MM.1S (cell line): Measurements from ENCODE around the gene NCS1.
"Not testable (repeated sequence)": the region's sequence is repeated elsewhere in the genome, so short reads cannot be mapped to it uniquely, and the experiment has no call there.

Source experiments
- DNase-seq: peaks from one replicate; pipeline ENCODE4 v3.0.0-alpha.2; 2015
- H2AFZ ChIP-seq: fragments of 300-600 bp; sonication (generic); 2 replicates; pipeline ENCODE4 v1.6.0; 2016; ENCODE audit warnings: antibody characterized with exemption, low read length
- H3F3A ChIP-seq: fragments of 300-600 bp; sonication (generic); 2 replicates; pipeline ENCODE4 v1.6.1; 2016; ENCODE audit warnings: mild to moderate bottlenecking, antibody characterized with exemption, low read length, moderate library complexity, mixed read lengths; ENCODE audit not compliant: insufficient read depth
- H3K27ac ChIP-seq: fragments of 300-600 bp; sonication (generic); 2 replicates; pipeline ENCODE4 v1.5.1; 2016; ENCODE audit warnings: mild to moderate bottlenecking, low read length
- H3K27me3 ChIP-seq: fragments of 300-600 bp; sonication (generic); replicated peaks from 2 replicates; pipeline ENCODE4 v1.6.0; 2016; ENCODE audit warnings: low read length; ENCODE audit not compliant: insufficient read depth
- H3K36me3 ChIP-seq: fragments of 300-600 bp; sonication (generic); replicated peaks from 2 replicates; pipeline ENCODE4 v1.6.1; 2016; ENCODE audit warnings: mild to moderate bottlenecking, low read length, mixed read lengths; ENCODE audit not compliant: insufficient read depth
- H3K4me1 ChIP-seq: fragments of 300-600 bp; sonication (generic); 2 replicates; pipeline ENCODE4 v1.6.1; 2016; ENCODE audit warnings: low read length, mixed read lengths
- H3K4me2 ChIP-seq: fragments of 300-600 bp; sonication (generic); 2 replicates; pipeline ENCODE4 v1.6.0; 2016; ENCODE audit warnings: low read depth, low read length
- H3K4me3 ChIP-seq: fragments of 300-600 bp; sonication (generic); 2 replicates; pipeline ENCODE4 v1.5.1; 2016; ENCODE audit warnings: low read length, mixed read lengths
- H3K79me2 ChIP-seq: fragments of 300-600 bp; sonication (generic); 2 replicates; pipeline ENCODE4 v1.6.1; 2016; ENCODE audit warnings: mixed run types, low read length, mixed read lengths
- H3K9ac ChIP-seq: fragments of 300-600 bp; sonication (generic); 2 replicates; pipeline ENCODE4 v1.6.1; 2016; ENCODE audit warnings: low read length, mixed read lengths
- H3K9me2 ChIP-seq: fragments of 300-600 bp; sonication (generic); replicated peaks from 2 replicates; pipeline ENCODE4 v1.6.1; 2016; ENCODE audit warnings: mild to moderate bottlenecking, low read length, mixed read lengths; ENCODE audit not compliant: insufficient read depth
- H3K9me3 ChIP-seq: fragments of 300-600 bp; sonication (generic); replicated peaks from 2 replicates; pipeline ENCODE4 v1.6.1; 2016; ENCODE audit warnings: mild to moderate bottlenecking, low read length, mixed read lengths; ENCODE audit not compliant: insufficient read depth
- H4K20me1 ChIP-seq: fragments of 300-600 bp; sonication (generic); 2 replicates; pipeline ENCODE4 v1.6.1; 2016; ENCODE audit warnings: mild to moderate bottlenecking, low read length, moderate library complexity, mixed read lengths; ENCODE audit not compliant: insufficient read depth
- CTCF ChIP-seq: fragments of 300-600 bp; sonication (generic); IDR thresholded peaks from 2 replicates; pipeline ENCODE4 v1.5.1; 2016; ENCODE audit warnings: antibody characterized with exemption, low read length, mixed read lengths
- EZH2 ChIP-seq: fragments of 300-600 bp; sonication (generic); optimal IDR thresholded peaks from 2 replicates; pipeline ENCODE3; 2017; ENCODE audit warnings: low read depth, mild to moderate bottlenecking, antibody characterized with exemption, low read length, mixed read lengths
- EZH2phosphoT487 ChIP-seq: fragments of 300-600 bp; sonication (generic); IDR thresholded peaks from 2 replicates; pipeline ENCODE4 v1.6.1; 2018; ENCODE audit warnings: antibody characterized with exemption, low read length

The NCS1 gene

GRCh38 chr9:130255631-130256134, 83.5 kb downstream of the NCS1 start:
- H3K4me2 ChIP-seq = peak overlapping the region; percentile 81
- no peaks in the 10 kb centered on the region for H3K36me3 ChIP-seq
- H2AFZ ChIP-seq = no peak overlapping the region
- peaks cover 10% of the 10 kb centered on the region for H3F3A ChIP-seq
- TF ChIP-seq EZH2 (no peak), CTCF (no peak), EZH2phosphoT487 (no peak)
- H3K4me3 ChIP-seq = peak overlapping the region; percentile 36
- no peaks in the 10 kb centered on the region for H3K79me2 ChIP-seq
- DNase-seq = no peak
- no peak overlapping the region; the same call in 1 of the 2 replicates for H3K27ac ChIP-seq
- peaks cover 61% of the 10 kb centered on the region for H3K27me3 ChIP-seq
- H4K20me1 ChIP-seq = no peaks in the 10 kb centered on the region
- H3K9me3 ChIP-seq = no peaks in the 10 kb centered on the region
- H3K4me1 ChIP-seq = peaks cover 5% of the 10 kb centered on the region; the same call in 1 of the 2 replicates
- no peaks in the 10 kb centered on the region for H3K9me2 ChIP-seq
- H3K9ac ChIP-seq = no peak overlapping the region

- H3F3A ChIP-seq = peaks cover 10% of the 10 kb centered on the region
- no peaks in the 10 kb centered on the region for H3K9me2 ChIP-seq
- H3K9ac ChIP-seq = no peak overlapping the region
- DNase-seq = no peak
- H3K4me3 ChIP-seq = no peak overlapping the region
- H2AFZ ChIP-seq = no peak overlapping the region
- no peaks in the 10 kb centered on the region for H4K20me1 ChIP-seq
- TF ChIP-seq EZH2 = no peak
- H3K9me3 ChIP-seq = no peaks in the 10 kb centered on the region
- H3K4me2 ChIP-seq = no peak overlapping the region
- peaks cover 63% of the 10 kb centered on the region for H3K27me3 ChIP-seq
- H3K4me1 ChIP-seq = peaks cover 5% of the 10 kb centered on the region; the same call in 1 of the 2 replicates
- no peak overlapping the region for H3K27ac ChIP-seq
- H3K79me2 ChIP-seq = no peaks in the 10 kb centered on the region
- H3K36me3 ChIP-seq = no peaks in the 10 kb centered on the region
Observed at GRCh38 chr9:130256644-130257043, 84.4 kb downstream of the NCS1 start.

- H3K4me3 ChIP-seq, H3K4me1 ChIP-seq, H3K9me3 ChIP-seq, H3K4me2 ChIP-seq, H3K27ac ChIP-seq, H3K36me3 ChIP-seq, H3K9ac ChIP-seq, H3K79me2 ChIP-seq, H3F3A ChIP-seq, DNase-seq, H3K9me2 ChIP-seq, H4K20me1 ChIP-seq, H2AFZ ChIP-seq: not testable (repeated sequence)
- H3K27me3 ChIP-seq = peaks cover 65% of the 10 kb centered on the region
Observed at GRCh38 chr9:130258137-130258536, 85.9 kb downstream of the NCS1 start.

- H3K9me2 ChIP-seq = no peaks in the 10 kb centered on the region
- no peak overlapping the region for H3K4me3 ChIP-seq
- no peaks in the 10 kb centered on the region for H3K9me3 ChIP-seq
- H3F3A ChIP-seq = peaks cover 10% of the 10 kb centered on the region
- DNase-seq = no peak
- peaks cover 5% of the 10 kb centered on the region; the same call in 1 of the 2 replicates for H3K4me1 ChIP-seq
- no peak overlapping the region for H2AFZ ChIP-seq
- no peak overlapping the region for H3K9ac ChIP-seq
- H3K4me2 ChIP-seq = no peak overlapping the region
- no peaks in the 10 kb centered on the region for H4K20me1 ChIP-seq
- TF ChIP-seq CTCF (no peak), EZH2 (no peak), EZH2phosphoT487 (no peak)
- no peaks in the 10 kb centered on the region for H3K36me3 ChIP-seq
- no peak overlapping the region for H3K27ac ChIP-seq
- peaks cover 73% of the 10 kb centered on the region for H3K27me3 ChIP-seq
- no peaks in the 10 kb centered on the region for H3K79me2 ChIP-seq
Observed at GRCh38 chr9:130259044-130259443, 86.8 kb downstream of the NCS1 start.
